ENCODE results near the gene COQ8B.
"Not testable (repeated sequence)": the region's sequence is repeated elsewhere in the genome, so short reads cannot be mapped to it uniquely, and the experiment has no call there.

DNA sequence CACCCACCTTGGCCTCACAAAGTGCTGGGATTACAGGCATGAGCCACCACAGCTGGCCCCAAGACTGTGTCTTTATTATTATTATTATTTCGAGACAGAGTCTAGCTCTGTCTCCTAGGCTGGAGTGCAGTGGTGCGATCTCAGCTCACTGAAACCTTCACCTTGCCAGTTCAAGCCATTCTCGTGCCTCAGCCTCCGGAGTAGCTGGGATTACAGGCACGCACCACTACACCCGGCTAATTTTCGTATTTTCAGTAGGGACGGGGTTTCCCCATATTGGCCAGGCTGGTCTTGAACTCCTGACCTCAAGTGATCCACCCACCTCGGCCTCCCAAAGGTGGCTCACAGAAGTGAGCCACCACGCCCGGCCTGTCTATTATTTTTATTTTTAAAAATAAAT, 64.4 kb downstream of the COQ8B start:
- TF ChIP-seq, protein P1, sequence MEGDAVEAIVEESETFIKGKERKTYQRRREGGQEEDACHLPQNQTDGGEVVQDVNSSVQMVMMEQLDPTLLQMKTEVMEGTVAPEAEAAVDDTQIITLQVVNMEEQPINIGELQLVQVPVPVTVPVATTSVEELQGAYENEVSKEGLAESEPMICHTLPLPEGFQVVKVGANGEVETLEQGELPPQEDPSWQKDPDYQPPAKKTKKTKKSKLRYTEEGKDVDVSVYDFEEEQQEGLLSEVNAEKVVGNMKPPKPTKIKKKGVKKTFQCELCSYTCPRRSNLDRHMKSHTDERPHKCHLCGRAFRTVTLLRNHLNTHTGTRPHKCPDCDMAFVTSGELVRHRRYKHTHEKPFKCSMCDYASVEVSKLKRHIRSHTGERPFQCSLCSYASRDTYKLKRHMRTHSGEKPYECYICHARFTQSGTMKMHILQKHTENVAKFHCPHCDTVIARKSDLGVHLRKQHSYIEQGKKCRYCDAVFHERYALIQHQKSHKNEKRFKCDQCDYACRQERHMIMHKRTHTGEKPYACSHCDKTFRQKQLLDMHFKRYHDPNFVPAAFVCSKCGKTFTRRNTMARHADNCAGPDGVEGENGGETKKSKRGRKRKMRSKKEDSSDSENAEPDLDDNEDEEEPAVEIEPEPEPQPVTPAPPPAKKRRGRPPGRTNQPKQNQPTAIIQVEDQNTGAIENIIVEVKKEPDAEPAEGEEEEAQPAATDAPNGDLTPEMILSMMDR (IDR thresholded peaks at IDR 0.05; ENCODE audit: low read depth, low read length): not testable (repeated sequence)
- not testable (repeated sequence) for TF ChIP-seq POLR2A (IDR thresholded peaks at IDR 0.05; ENCODE audit: extremely low read depth, insufficient read length)
